A549 treated with Hydrocortisone at 1 μM for 4 hours (cell line): ENCODE measurements around the gene ARPP19. TPM values are rescaled to one million over a fixed set of nuclear protein-coding genes. Genes with fewer than 3 reads are reported as not detected.

Experiments used
- total RNA-seq: library from RNA; stranded (reverse); fragments of 200-300 nt; extraction: Qiagen RNA extraction; gene quantifications from 5 replicates; pipeline ENCODE4 v1.2.3, GENCODE V29; 2022

The ARPP19 gene
- 83.6 to 116 TPM (median 111 TPM) in 5 replicates for total RNA-seq

GRCh38 chr15:52568601-52569585, at the start of gene ARPP19:
ARPP19 (minus strand) TSS chr15:52569030; CDS start chr15:52568892, 138 bp downstream.

DNA sequence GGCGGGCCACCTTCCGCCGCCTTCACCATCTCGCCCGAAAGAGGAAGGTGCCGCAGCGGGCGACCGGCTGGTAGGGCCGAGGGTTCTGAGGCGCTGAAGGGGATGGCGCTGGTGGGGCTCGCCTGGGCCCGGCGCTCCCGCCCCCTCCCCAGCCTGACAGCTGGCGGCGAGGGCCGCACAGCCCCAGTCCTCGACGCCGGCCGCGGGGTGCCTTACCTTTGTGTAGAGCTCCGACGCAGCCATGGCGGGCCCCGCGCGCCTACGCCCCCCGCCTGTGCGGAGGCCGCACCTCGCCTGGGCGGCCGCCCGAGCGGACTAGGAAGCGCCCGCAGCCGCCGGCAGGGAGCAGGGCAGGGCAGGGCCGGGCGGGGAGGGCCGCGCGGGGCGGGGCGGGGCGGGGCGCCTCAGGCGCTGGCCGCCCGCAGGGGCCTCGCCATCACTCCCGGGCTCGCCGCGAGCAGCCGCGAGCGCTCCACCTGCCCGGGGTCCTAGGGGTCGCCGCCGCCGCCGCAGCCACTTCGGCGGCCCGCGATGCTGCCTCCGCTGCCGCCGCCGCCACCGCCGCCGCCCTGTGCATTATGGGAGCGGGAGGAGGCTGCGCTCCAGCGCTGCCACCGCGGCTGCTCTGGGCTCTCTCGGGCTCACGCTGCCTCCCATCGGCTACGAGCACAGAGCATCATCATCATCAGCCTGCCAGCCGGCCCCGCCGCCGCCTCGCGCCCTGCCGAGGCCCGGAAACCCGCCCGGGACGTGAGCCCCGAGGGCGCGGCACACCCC, 40.1 kb downstream of the ARPP19 start, which contains the start of gene MYO5A:
MYO5A (minus strand) TSS at position 317 of the 777 bp plus-strand sequence; CDS start at position 243, 74 bp downstream.

Other genes with a start within 250 kb of the ARPP19 start
- 18.7 to 33.6 TPM (median 25.1 TPM) in 5 replicates for gene MYO5A, start 40.1 kb downstream of the ARPP19 start, total RNA-seq
- 7.9 to 10.0 TPM (median 9.2 TPM) in 5 replicates for gene ATOSA, start 110.4 kb upstream of the ARPP19 start, total RNA-seq
- 0.11 to 0.36 TPM (median 0.26 TPM) in 5 replicates for gene ONECUT1, start 221.3 kb upstream of the ARPP19 start, total RNA-seq